Astrocyte of the hippocampus (primary cell): ENCODE data around the gene LY6G6F.

Experiments used
- DNase-seq: peaks from one replicate; pipeline ENCODE4 v3.0.0; 2011; ENCODE audit warnings: low read depth, low spot score

The LY6G6F gene

GRCh38 chr6:31706599-31706998, at the start of gene LY6G6F:
Gene LY6G6F (plus strand): TSS chr6:31706866. CDS start chr6:31706907, 41 bp downstream.
- no peak for DNase-seq

GRCh38 chr6:31657406-31658157, 49.1 kb upstream of the LY6G6F start:
- DNase-seq = no peak

GRCh38 chr6:31658158-31658688, 48.4 kb upstream of the LY6G6F start:
- no peak for DNase-seq

- no peak for DNase-seq
Observed at GRCh38 chr6:31658983-31659648, 47.5 kb upstream of the LY6G6F start.

- DNase-seq = peak; percentile 45
Observed at GRCh38 chr6:31659649-31660380, 46.9 kb upstream of the LY6G6F start.

GRCh38 chr6:31660381-31661261, 46.0 kb upstream of the LY6G6F start, which contains the start of gene C6orf47:
Gene C6orf47 (minus strand): TSS chr6:31660778. CDS start chr6:31659947, 831 bp downstream.
- DNase-seq = peak; percentile 92

- DNase-seq = no peak
Observed at GRCh38 chr6:31661262-31662123, 45.2 kb upstream of the LY6G6F start.

- no peak for DNase-seq
Observed at GRCh38 chr6:31662124-31662723, 44.4 kb upstream of the LY6G6F start.

GRCh38 chr6:31663126-31663960, 43.3 kb upstream of the LY6G6F start:
- DNase-seq = no peak

GRCh38 chr6:31663961-31664789, 42.5 kb upstream of the LY6G6F start:
- peak; percentile 71 for DNase-seq

GRCh38 chr6:31664790-31665500, 41.7 kb upstream of the LY6G6F start, which contains the start of gene GPANK1:
Gene GPANK1 (minus strand): TSS chr6:31664997. CDS start chr6:31664478, 519 bp downstream.
- DNase-seq = peak; percentile 93

- DNase-seq = peak; percentile 99
Observed at GRCh38 chr6:31665501-31666336, 40.9 kb upstream of the LY6G6F start, which contains the start of gene CSNK2B. Gene CSNK2B (plus strand): TSS chr6:31666080. CDS start chr6:31666832, 752 bp downstream.

- DNase-seq = no peak
Observed at GRCh38 chr6:31666337-31666965, 40.2 kb upstream of the LY6G6F start.

- DNase-seq = no peak
Observed at GRCh38 chr6:31669676-31670075, 37.0 kb upstream of the LY6G6F start, which contains the start of gene LY6G5B. Gene LY6G5B (plus strand): TSS chr6:31669976. CDS start chr6:31670951, 975 bp downstream.

GRCh38 chr6:31676322-31676903, 30.3 kb upstream of the LY6G6F start:
- no peak for DNase-seq
